ENCODE data around the gene ARHGAP23.

- TF ChIP-seq EZH2 (IDR thresholded peaks at IDR 0.05; ENCODE audit: borderline replicate concordance) (no peak), CTCF (IDR thresholded peaks at IDR 0.05; ENCODE audit: poor library complexity) (no peak), EZH2phosphoT487 (IDR thresholded peaks at IDR 0.05; ENCODE audit: low read depth, severe bottlenecking, unreplicated experiment) (no peak)
These were observed 108.4 kb downstream of the ARHGAP23 start for GRCh38 chr17:38536661-38537060.

All from hepatocyte (in vitro differentiated cells).